OCI-LY7 (cell line): ENCODE results near the gene SNRPD2. TPM values are rescaled to one million over a fixed set of nuclear protein-coding genes. Genes with fewer than 3 reads are reported as not detected.

Experiments
- BruUV-seq: library from RNA; stranded (reverse); fragments of 400-500 nt; replicated peaks from 2 replicates; lab custom pipeline; 2021; lab: Mats Ljungman, UMichigan
- CTCF ChIA-PET: fragments of 300-600 bp; sonication (Branson Sonifier 250); formaldehyde crosslinking; loops from one replicate; lab custom pipeline; 2022; ENCODE audit warnings: antibody characterized with exemption; ENCODE audit not compliant: unreplicated experiment; lab: Charles Lee
- POLR2A ChIA-PET: fragments of 300-600 bp; sonication (Branson Sonifier 250); formaldehyde crosslinking; loops from one replicate; lab custom pipeline; 2022; ENCODE audit warnings: antibody characterized with exemption; lab: Charles Lee
- DNase-seq: peaks from one replicate; pipeline ENCODE4 v3.0.0-alpha.2; 2015; ENCODE audit warnings: low spot score
- H2AFZ ChIP-seq: fragments of 200-600 bp; sonication (generic), shearing (Covaris generic); 2 replicates; pipeline ENCODE4 v1.6.1; 2014; ENCODE audit warnings: mild to moderate bottlenecking, antibody characterized with exemption, low read length, moderate library complexity
- H3K27ac ChIP-seq: fragments of 200-600 bp; sonication (generic); 2 replicates; pipeline ENCODE4 v1.5.1; 2014; ENCODE audit warnings: mixed run types, low read depth, mild to moderate bottlenecking, moderate library complexity, low read length, inconsistent platforms; ENCODE audit not compliant: poor library complexity, severe bottlenecking
- H3K36me3 ChIP-seq: fragments of 200-600 bp; sonication (generic); 2 replicates; pipeline ENCODE4 v1.6.1; 2014; ENCODE audit warnings: mild to moderate bottlenecking, antibody characterized with exemption, low read length, moderate library complexity, mixed read lengths; ENCODE audit not compliant: insufficient read depth
- H3K4me1 ChIP-seq: fragments of 200-600 bp; sonication (generic); 2 replicates; pipeline ENCODE4 v1.5.1; 2014; ENCODE audit warnings: mild to moderate bottlenecking, low read length; ENCODE audit not compliant: insufficient read depth, poor library complexity, severe bottlenecking
- H3K4me2 ChIP-seq: fragments of 200-600 bp; sonication (generic); 2 replicates; pipeline ENCODE4 v1.6.1; 2014; ENCODE audit warnings: mild to moderate bottlenecking, low read length
- H3K4me3 ChIP-seq: fragments of 200-600 bp; sonication (generic); 2 replicates; pipeline ENCODE4 v1.5.1; 2014; ENCODE audit warnings: mild to moderate bottlenecking, low read depth, low read length; ENCODE audit not compliant: poor library complexity, severe bottlenecking
- H3K79me2 ChIP-seq: fragments of 200-600 bp; sonication (generic); 2 replicates; pipeline ENCODE4 v1.6.1; 2016; ENCODE audit warnings: low read depth, mild to moderate bottlenecking, low read length, moderate library complexity, mixed read lengths; ENCODE audit not compliant: insufficient read depth
- H3K9me2 ChIP-seq: fragments of 200-600 bp; sonication (generic); 2 replicates; pipeline ENCODE4 v1.6.1; 2016; ENCODE audit warnings: mild to moderate bottlenecking, low read length, mixed read lengths; ENCODE audit not compliant: insufficient read depth
- H3K9me3 ChIP-seq: fragments of 200-600 bp; sonication (generic); 2 replicates; pipeline ENCODE4 v1.6.1; 2014; ENCODE audit warnings: mild to moderate bottlenecking, mixed run types, low read length, mixed read lengths
- H4K20me1 ChIP-seq: fragments of 200-600 bp; sonication (generic); 2 replicates; pipeline ENCODE4 v1.6.1; 2014; ENCODE audit warnings: mild to moderate bottlenecking, antibody characterized with exemption, low read length, moderate library complexity, mixed read lengths; ENCODE audit not compliant: insufficient read depth
- CTCF ChIP-seq: fragments of 200-600 bp; sonication (generic); conservative IDR thresholded peaks from 2 replicates; pipeline ENCODE4 v1.5.1; 2014; ENCODE audit warnings: mild to moderate bottlenecking, antibody characterized with exemption, low read length, moderate library complexity, mixed read lengths
- EZH2phosphoT487 ChIP-seq: fragments of 200-600 bp; sonication (generic); IDR thresholded peaks from 2 replicates; pipeline ENCODE4 v1.6.1; 2018; ENCODE audit warnings: low read depth, borderline replicate concordance, mild to moderate bottlenecking, mixed run types, antibody characterized with exemption, low read length, moderate library complexity, mixed read lengths
- intact Hi-C: fragments of 100-400 bp; cut with micrococcal nuclease; formaldehyde crosslinking; loops from one replicate; pipeline ENCODE4 v1.10.0; 2022; ENCODE audit not compliant: unreplicated experiment
- total RNA-seq, 2 experiments: library from RNA; depleted of rRNA in 1 of 2; stranded (reverse); fragments of >200 nt in 1 of 2; shearing (Covaris generic) in 1 of 2; gene quantifications; 2 replicates each; pipeline ENCODE4 v1.2.3, GENCODE V29; 2014 to 2022

SNRPD2 gene
- total RNA-seq, 2 experiments from 2014 or later: 523 to 774 TPM

GRCh38 chr19:45717983-45718650 lies 26.4 kb upstream of the SNRPD2 start:
- Histone ChIP-seq H3K4me3 (peak overlapping the region; percentile 87), H3K79me2 (peaks cover 33% of the 10 kb centered on the region), H2AFZ (peak overlapping the region; percentile 33; the same call in 1 of the 2 replicates), H3K36me3 (peaks cover 25% of the 10 kb centered on the region), H3K9me3 (no peaks in the 10 kb centered on the region), H4K20me1 (no peaks in the 10 kb centered on the region), H3K4me1 (peaks cover 29% of the 10 kb centered on the region), H3K27ac (peak overlapping the region; percentile 71), H3K9me2 (no peaks in the 10 kb centered on the region), H3K4me2 (peak overlapping the region; percentile 91)
- no TSS peak for BruUV-seq
- intact Hi-C loops: no loop called here
- TF ChIP-seq CTCF (no peak), EZH2phosphoT487 (no peak)
- DNase-seq: no peak
- POLR2A ChIA-PET: interaction anchor here (0.9 to 3.4 kb wide), 3 partner anchors 12 to 51 kb away, joined by 3 to 13 read pairs (median 4); partner anchors contain the start of genes FBXO46 and SIX5
- CTCF ChIA-PET: interaction anchor here (1.3 kb wide), 1 partner anchor 25 kb away, joined by 4 read pairs; the partner anchor contains the start of gene QPCTL

- ChIA-PET CTCF (no interaction called here), POLR2A (interaction anchor here (0.6 to 3.4 kb wide), 11 partner anchors 9 to 317 kb away, joined by 3 to 13 read pairs (median 4); partner anchors contain the start of genes FBXO46, MEIOSIN, QPCTL and SIX5)
- peak overlapping the region; percentile 71 for H3K27ac ChIP-seq
- DNase-seq: peak; percentile 99
- H3K4me2 ChIP-seq: peak overlapping the region; percentile 91
- H2AFZ ChIP-seq: peak overlapping the region; percentile 47; the same call in 1 of the 2 replicates
- TF ChIP-seq EZH2phosphoT487 (no peak), CTCF (peak; percentile 55)
- H3K9me2 ChIP-seq: no peaks in the 10 kb centered on the region
- peaks cover 21% of the 10 kb centered on the region for H3K36me3 ChIP-seq
- peaks cover 29% of the 10 kb centered on the region for H3K4me1 ChIP-seq
- intact Hi-C loops: no loop called here
- H4K20me1 ChIP-seq: no peaks in the 10 kb centered on the region
- H3K4me3 ChIP-seq: peak overlapping the region; percentile 87
- BruUV-seq: no TSS peak
- H3K9me3 ChIP-seq: no peaks in the 10 kb centered on the region
- peaks cover 33% of the 10 kb centered on the region for H3K79me2 ChIP-seq
These were observed 25.6 kb upstream of the SNRPD2 start for GRCh38 chr19:45717131-45717982.
